Measurements from ENCODE around the gene FRZB.

The FRZB gene

GRCh38 chr2:182833084-182833854 is 33.2 kb downstream of the FRZB start:
- no peak for DNase-seq

DNA sequence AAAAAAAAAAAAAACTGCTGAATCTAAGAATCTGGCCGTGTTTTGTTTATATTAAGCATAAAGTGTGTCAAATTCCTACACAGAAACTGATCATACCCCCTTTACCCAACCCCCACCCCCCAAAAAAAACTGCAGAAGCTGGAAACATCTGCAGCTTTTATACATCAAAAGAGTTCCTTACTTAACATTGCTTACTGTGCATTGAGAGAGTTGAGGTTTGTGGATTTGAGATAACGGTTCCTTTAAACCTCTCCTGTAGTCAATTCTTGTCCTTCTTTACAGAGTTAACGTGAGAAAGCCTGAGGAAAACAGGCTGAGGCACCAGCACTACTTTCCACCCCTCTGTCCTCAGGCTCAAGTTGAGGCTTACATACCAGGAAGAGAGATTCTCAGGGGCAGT is 34.5 kb downstream of the FRZB start:
- DNase-seq: no peak

GRCh38 chr2:182831101-182831500 is 35.3 kb downstream of the FRZB start:
- no peak for DNase-seq

DNA sequence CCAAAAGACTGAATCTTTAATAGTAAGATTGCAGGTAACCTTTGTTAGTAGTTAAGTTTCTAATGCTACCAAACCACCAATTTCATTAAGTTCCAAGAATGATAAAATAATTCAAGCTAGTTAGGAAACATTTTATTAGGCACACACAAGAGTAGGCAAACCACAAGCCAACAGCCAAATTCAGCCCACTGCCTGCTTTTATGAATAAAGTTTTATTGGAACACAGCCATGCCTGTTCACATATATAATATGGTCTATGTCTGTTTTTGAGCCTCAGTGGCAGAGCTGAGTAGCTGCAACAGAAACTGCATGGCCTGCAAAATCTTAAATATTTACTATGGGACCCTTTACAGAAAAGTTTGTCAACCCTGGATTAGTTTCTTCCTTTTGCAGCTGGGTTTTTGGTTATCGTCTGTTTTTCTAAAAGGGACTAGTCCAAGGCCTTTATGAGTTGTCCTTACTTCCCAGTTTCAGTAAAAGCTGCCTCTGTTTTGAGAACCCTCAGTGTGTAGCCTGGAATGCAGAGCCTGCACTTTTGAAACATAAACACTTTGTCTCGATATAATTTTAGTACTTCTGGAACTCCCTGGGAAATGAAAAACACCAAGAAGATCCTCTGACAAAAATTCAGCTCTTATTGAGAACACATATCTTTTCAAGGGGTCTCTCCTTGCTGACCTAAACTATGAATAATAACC is 39.1 kb downstream of the FRZB start:
- DNase-seq: no peak

- DNase-seq: no peak
Measured at GRCh38 chr2:182826496-182826895, 39.9 kb downstream of the FRZB start.

GRCh38 chr2:182826064-182826463 is 40.4 kb downstream of the FRZB start:
- DNase-seq: no peak

- no peak for DNase-seq
Measured at GRCh38 chr2:182824767-182825158, 41.7 kb downstream of the FRZB start.

DNA sequence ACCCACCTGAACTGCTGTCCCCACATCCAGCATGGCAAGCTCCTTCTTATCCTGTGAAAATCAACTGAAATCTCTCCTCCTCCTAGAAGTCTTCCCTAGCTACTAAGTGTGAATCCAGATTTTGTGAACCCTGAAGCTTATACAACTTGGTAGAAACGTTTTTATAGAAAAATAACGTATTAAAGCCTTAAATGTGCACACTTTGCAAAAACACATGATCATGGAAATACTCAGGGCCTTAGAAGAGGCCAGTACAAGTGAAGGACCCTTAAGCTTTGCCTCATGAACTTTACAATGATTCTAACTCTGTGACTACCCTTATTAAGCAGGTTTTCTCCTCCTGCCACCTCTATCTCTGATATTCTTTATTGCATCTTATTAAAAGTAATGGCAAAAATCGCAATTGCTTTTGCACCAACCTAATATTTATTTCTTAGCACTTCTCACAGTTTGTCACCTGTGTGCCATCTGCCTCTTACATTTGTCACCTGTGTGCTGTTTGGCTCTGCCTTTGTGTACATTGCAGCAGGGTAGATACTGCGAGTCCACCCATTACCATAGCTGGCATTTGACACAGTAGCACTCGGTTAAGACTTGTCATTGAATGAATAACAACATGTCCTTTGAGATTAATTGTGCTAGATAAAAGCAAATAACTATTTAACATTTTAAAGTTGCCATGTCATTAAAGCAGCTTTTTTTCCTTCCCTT is 42.2 kb downstream of the FRZB start:
- no peak for DNase-seq

DNA sequence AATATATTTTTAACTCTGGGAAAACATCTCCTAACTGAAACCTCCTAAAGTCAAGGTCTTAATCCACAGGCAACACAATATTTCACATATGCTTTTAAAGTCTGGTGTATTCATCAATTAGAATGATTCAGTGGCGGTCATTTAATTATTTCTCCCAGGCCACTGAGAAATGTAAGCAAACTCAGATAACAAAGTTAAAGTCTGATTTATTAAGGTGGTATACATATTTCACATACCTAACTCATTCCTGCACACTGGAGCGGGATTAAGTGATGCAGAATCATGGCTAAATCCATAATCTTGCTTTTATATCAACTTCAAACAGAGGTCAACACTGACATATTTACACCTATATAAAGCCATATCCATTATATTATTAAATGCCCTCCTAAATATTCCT is 43.7 kb downstream of the FRZB start:
- DNase-seq: no peak

DNA sequence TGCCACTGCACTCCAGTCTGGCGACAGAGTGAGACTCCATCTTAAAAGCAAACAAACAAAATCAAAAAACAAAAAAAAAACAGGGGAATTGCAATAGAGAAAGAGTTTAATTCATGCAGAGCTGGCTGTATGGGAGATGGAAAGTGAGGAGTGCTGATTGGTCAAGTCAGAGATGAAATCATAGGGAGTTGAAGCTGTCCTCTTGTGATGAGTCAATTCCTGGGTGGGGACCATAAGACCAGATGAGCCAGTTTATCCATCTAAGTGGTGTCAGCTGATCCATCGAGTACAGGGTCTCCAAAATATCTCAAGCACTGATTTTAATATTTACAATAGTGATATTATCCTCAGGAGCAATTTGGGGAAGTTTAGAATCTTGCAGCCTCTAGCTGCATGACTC is 45.3 kb downstream of the FRZB start:
- DNase-seq: no peak

- no peak for DNase-seq
Measured at GRCh38 chr2:182819412-182819811, 47.0 kb downstream of the FRZB start.

GRCh38 chr2:182818925-182819324 is 47.5 kb downstream of the FRZB start:
- DNase-seq: no peak

DNA sequence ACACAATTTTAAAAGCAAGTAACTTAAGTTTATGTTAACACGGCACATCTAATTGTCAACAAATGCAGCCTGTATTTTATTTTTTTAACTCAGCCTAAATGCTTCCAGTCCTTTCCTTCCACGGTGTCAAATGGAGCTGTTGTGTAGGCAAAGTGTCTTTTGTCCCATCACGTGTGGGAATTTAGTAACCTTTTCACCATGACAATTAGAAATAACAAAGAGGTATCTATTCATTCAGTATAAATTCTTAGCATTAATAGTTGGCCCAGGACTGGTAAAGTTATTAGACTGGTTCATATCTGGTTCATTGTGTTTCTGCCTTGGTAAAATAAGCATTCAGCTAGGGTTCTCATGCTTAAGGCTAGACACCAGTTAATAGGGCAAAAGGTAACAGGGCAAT is 47.9 kb downstream of the FRZB start:
- DNase-seq: no peak

- DNase-seq: no peak
Measured at GRCh38 chr2:182817558-182817957, 48.9 kb downstream of the FRZB start.

GRCh38 chr2:182816866-182817265 is 49.6 kb downstream of the FRZB start:
- DNase-seq: no peak

- no peak for DNase-seq
Measured at GRCh38 chr2:182814804-182815203, 51.6 kb downstream of the FRZB start.

DNA sequence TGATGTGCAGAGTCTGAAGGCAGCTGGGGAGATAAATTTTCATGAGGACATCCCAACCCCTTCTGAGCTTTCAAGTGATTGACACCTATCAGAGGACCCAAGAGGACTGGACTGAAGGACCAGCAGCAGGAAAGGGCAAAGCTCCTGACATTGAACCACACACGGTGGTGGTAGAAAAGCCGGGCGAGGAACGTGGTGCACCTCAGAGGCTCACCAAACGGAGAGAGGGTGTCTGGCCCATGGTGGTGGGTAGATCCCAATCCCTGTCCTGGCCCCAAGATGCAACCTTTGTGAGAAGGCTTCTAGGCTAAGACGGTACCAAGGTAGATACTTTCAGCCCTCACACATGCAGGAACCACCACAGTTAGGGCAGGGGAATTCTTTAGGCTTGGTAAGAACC is 52.1 kb downstream of the FRZB start:
- no peak for DNase-seq

- DNase-seq: no peak
Measured at GRCh38 chr2:182810087-182810486, 56.4 kb downstream of the FRZB start.

DNA sequence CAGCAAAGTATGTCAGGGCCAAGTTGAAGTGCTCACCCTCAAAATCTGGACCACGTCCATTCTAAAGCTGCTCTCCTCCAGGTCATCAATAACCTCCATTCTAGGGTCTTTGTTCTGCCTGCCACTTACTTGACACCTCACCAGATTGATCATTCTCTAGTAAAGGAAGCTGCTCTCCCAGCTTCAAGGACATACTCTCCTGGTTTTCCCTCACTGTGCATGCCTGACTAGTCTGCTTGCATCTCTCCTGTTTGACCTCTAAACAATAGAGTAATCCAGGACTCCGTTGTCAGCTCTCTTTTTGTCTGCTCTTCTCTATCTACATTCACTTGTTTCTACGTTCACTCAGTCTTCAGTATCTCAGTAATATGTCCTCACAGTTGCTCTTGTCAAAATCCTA is 59.1 kb downstream of the FRZB start:
- no peak for DNase-seq

DNA sequence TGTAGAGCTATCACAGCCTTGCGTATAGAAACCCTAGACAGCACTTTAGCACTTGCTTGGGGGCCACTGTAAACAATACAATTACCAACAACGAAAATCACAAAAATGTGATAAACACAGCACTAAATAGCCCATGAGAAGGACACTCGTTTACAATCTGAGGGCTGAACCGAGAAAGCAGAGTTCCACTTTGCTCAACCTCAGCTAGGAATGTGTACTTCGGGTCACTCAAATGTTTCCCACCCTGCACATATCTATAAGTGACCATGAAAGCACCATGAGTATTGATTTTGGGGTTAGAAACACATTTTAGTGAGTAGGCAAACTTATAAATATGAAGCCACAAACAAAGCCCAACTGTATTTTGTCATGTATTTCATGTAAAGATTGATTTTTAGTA is 62.3 kb downstream of the FRZB start:
- DNase-seq: no peak

GRCh38 chr2:182798736-182799135 is 67.7 kb downstream of the FRZB start:
- no peak for DNase-seq

GRCh38 chr2:182792441-182792840 is 74.0 kb downstream of the FRZB start:
- DNase-seq: no peak

DNA sequence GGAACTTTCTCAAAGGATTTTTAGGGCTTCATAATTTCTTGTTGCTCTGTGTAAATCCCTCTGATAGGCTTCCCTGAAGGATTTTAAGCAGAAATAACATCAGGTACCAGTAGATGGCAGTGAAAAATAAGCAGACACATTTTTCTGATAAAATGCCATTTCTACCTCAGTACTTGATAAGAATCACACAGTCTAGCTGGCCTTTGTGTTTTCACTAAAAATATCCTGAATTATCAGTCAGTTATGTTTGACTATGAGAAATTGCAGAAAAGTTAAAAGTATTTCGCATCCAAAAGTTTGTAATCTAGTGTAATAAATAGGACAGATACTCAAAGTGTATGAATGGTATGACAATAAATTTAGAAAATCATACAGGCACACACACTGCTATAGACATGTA is 81.7 kb downstream of the FRZB start:
- no peak for DNase-seq

All from inflammatory macrophage (primary cell).